Loucy (cell line): ENCODE measurements around the gene TNFRSF13B.

Experiments used
- CTCF ChIP-seq: fragments of 200-600 bp; sonication (generic); conservative IDR thresholded peaks from 2 replicates; pipeline ENCODE4 v1.5.1; 2014; ENCODE audit warnings: mild to moderate bottlenecking, antibody characterized with exemption, low read length
- EZH2phosphoT487 ChIP-seq: fragments of 200-600 bp; IDR thresholded peaks from 2 replicates; pipeline ENCODE4 v1.6.1; 2018; ENCODE audit warnings: antibody characterized with exemption, mild to moderate bottlenecking, moderate library complexity, borderline replicate concordance

- no peak for TF ChIP-seq CTCF
- no peak for TF ChIP-seq EZH2phosphoT487
These were observed 63.6 kb downstream of the TNFRSF13B start for GRCh38 chr17:16908273-16908672.
